Measurements from ENCODE around the gene KCTD17.
A peak's percentile ranks its signal among the peaks of the same experiment; 100 is the strongest.

Gene KCTD17

GRCh38 chr22:37047006-37047405, 4.5 kb upstream of the KCTD17 start:
- H3K4me1 ChIP-seq (ENCODE audit: control extremely low read depth in 1 of 4, control insufficient read depth in 4 of 4, insufficient read depth in 4 of 4, low read length in 3 of 4): peaks cover 0 to 11% (median 7%) of the 10 kb centered on the region in 4 experiments
- H3K4me3 ChIP-seq (ENCODE audit: control insufficient read depth in 1 of 7, extremely low read depth in 1 of 7, insufficient read depth in 4 of 7, low read depth in 2 of 7, low read length in 6 of 7): no peak overlapping the region
- peaks cover 0 to 2% (median 0%) of the 10 kb centered on the region in 5 experiments for H3K27me3 ChIP-seq (replicated peaks in 2 of 5; ENCODE audit: control insufficient read depth in 4 of 5, insufficient read depth in 5 of 5, low read length in 4 of 5)
- no peaks in the 10 kb centered on the region for H3K36me3 ChIP-seq (ENCODE audit: control insufficient read depth in 4 of 4, insufficient read depth in 4 of 4, low read length in 3 of 4)
- WGBS (ENCODE audit: insufficient coverage): 97% methylated on average over 7 of the region's 7 CpGs
- H3K9me3 ChIP-seq (ENCODE audit: control extremely low read depth in 1 of 5, control insufficient read depth in 4 of 5, insufficient read depth in 2 of 5, low read depth in 1 of 5, low read length in 4 of 5): no peaks in the 10 kb centered on the region
- H3K27ac ChIP-seq (ENCODE audit: insufficient read depth in 1 of 2, low read depth in 1 of 2, low read length in 2 of 2, poor library complexity in 1 of 2, severe bottlenecking in 2 of 2): no peak overlapping the region
- ChIA-PET POLR2A (no interaction called here), CTCF (interaction anchor here (0.7 to 5.0 kb wide), 4 partner anchors 17 to 153 kb away, joined by 3 to 17 read pairs (median 4); no protein-coding TSS in a partner anchor)
- DNase-seq: no peak

- H3K9me3 ChIP-seq (ENCODE audit: control extremely low read depth in 1 of 5, control insufficient read depth in 4 of 5, insufficient read depth in 2 of 5, low read depth in 1 of 5, low read length in 4 of 5): no peaks in the 10 kb centered on the region
- H3K27ac ChIP-seq (ENCODE audit: insufficient read depth in 1 of 2, low read depth in 1 of 2, low read length in 2 of 2, poor library complexity in 1 of 2, severe bottlenecking in 2 of 2): no peak overlapping the region
- ChIA-PET POLR2A (no interaction called here), CTCF (interaction anchor here (0.9 to 1.4 kb wide), 2 partner anchors 15 to 151 kb away, joined by 3 read pairs; no protein-coding TSS in a partner anchor)
- H3K4me1 ChIP-seq (ENCODE audit: control extremely low read depth in 1 of 4, control insufficient read depth in 4 of 4, insufficient read depth in 4 of 4, low read length in 3 of 4): peaks cover 0 to 16% (median 13%) of the 10 kb centered on the region in 4 experiments
- peaks cover 0 to 2% (median 0%) of the 10 kb centered on the region in 5 experiments for H3K27me3 ChIP-seq (replicated peaks in 2 of 5; ENCODE audit: control insufficient read depth in 4 of 5, insufficient read depth in 5 of 5, low read length in 4 of 5)
- H3K4me3 ChIP-seq (ENCODE audit: control insufficient read depth in 1 of 7, extremely low read depth in 1 of 7, insufficient read depth in 4 of 7, low read depth in 2 of 7, low read length in 6 of 7): no peak overlapping the region
- 100% methylated on average over 6 of the region's 6 CpGs for WGBS (ENCODE audit: insufficient coverage)
- DNase-seq: no peak
- H3K36me3 ChIP-seq (ENCODE audit: control insufficient read depth in 4 of 4, insufficient read depth in 4 of 4, low read length in 3 of 4): no peaks in the 10 kb centered on the region
These were observed 3.4 kb upstream of the KCTD17 start for GRCh38 chr22:37048133-37048532.

- H3K27ac ChIP-seq (ENCODE audit: insufficient read depth in 1 of 2, low read depth in 1 of 2, low read length in 2 of 2, poor library complexity in 1 of 2, severe bottlenecking in 2 of 2): no peak overlapping the region
- H3K27me3 ChIP-seq (replicated peaks in 2 of 5; ENCODE audit: control insufficient read depth in 4 of 5, insufficient read depth in 5 of 5, low read length in 4 of 5): peaks cover 0 to 2% (median 0%) of the 10 kb centered on the region in 5 experiments
- no peak for DNase-seq
- POLR2A ChIA-PET: interaction anchor here (0.6 kb wide), 1 partner anchor 779 kb away, joined by 3 read pairs; no protein-coding TSS in a partner anchor
- peaks cover 0 to 2% (median 0%) of the 10 kb centered on the region in 4 experiments for H3K36me3 ChIP-seq (ENCODE audit: control insufficient read depth in 4 of 4, insufficient read depth in 4 of 4, low read length in 3 of 4)
- H3K4me3 ChIP-seq (ENCODE audit: control insufficient read depth in 1 of 7, extremely low read depth in 1 of 7, insufficient read depth in 4 of 7, low read depth in 2 of 7, low read length in 6 of 7): no peak overlapping the region
- CTCF ChIA-PET: interaction anchor here (1.4 to 1.9 kb wide), 3 partner anchors 8 to 67 kb away, joined by 3 to 5 read pairs (median 3); no protein-coding TSS in a partner anchor
- no peaks in the 10 kb centered on the region for H3K9me3 ChIP-seq (ENCODE audit: control extremely low read depth in 1 of 5, control insufficient read depth in 4 of 5, insufficient read depth in 2 of 5, low read depth in 1 of 5, low read length in 4 of 5)
- 93% methylated on average over 2 of the region's 2 CpGs for WGBS (ENCODE audit: insufficient coverage)
- H3K4me1 ChIP-seq (ENCODE audit: control extremely low read depth in 1 of 4, control insufficient read depth in 4 of 4, insufficient read depth in 4 of 4, low read length in 3 of 4): peaks cover 0 to 14% (median 13%) of the 10 kb centered on the region in 4 experiments
These were observed 2.3 kb upstream of the KCTD17 start for GRCh38 chr22:37049224-37049623.

- Histone ChIP-seq H3K27ac (ENCODE audit: insufficient read depth in 1 of 2, low read depth in 1 of 2, low read length in 2 of 2, poor library complexity in 1 of 2, severe bottlenecking in 2 of 2) (no peak overlapping the region), H3K4me3 (ENCODE audit: control insufficient read depth in 1 of 7, extremely low read depth in 1 of 7, insufficient read depth in 4 of 7, low read depth in 2 of 7, low read length in 6 of 7) (no peak overlapping the region), H3K4me1 (ENCODE audit: control extremely low read depth in 1 of 4, control insufficient read depth in 4 of 4, insufficient read depth in 4 of 4, low read length in 3 of 4) (peaks cover 0 to 13% (median 10%) of the 10 kb centered on the region in 4 experiments), H3K9me3 (ENCODE audit: control extremely low read depth in 1 of 5, control insufficient read depth in 4 of 5, insufficient read depth in 2 of 5, low read depth in 1 of 5, low read length in 4 of 5) (no peaks in the 10 kb centered on the region), H3K36me3 (ENCODE audit: control insufficient read depth in 4 of 4, insufficient read depth in 4 of 4, low read length in 3 of 4) (peaks cover 0 to 7% (median 0%) of the 10 kb centered on the region in 4 experiments), H3K27me3 (replicated peaks in 2 of 5; ENCODE audit: control insufficient read depth in 4 of 5, insufficient read depth in 5 of 5, low read length in 4 of 5) (no peaks in the 10 kb centered on the region)
- 73% methylated on average over 2 of the region's 6 CpGs for WGBS (ENCODE audit: insufficient coverage)
- POLR2A ChIA-PET: no interaction called here
- CTCF ChIA-PET: no interaction called here
- DNase-seq: no peak
These were observed 629 bp upstream of the KCTD17 start for GRCh38 chr22:37050913-37051312.

- ChIA-PET CTCF (interaction anchor here (1.2 kb wide), 1 partner anchor 32 kb away, joined by 3 read pairs; no protein-coding TSS in a partner anchor), POLR2A (no interaction called here)
- 95% methylated on average over 25 of the region's 25 CpGs for WGBS (ENCODE audit: insufficient coverage)
- no peaks in the 10 kb centered on the region for H3K27me3 ChIP-seq (replicated peaks in 2 of 5; ENCODE audit: control insufficient read depth in 4 of 5, insufficient read depth in 5 of 5, low read length in 4 of 5)
- H3K27ac ChIP-seq (ENCODE audit: insufficient read depth in 1 of 2, low read depth in 1 of 2, low read length in 2 of 2, poor library complexity in 1 of 2, severe bottlenecking in 2 of 2): no peak overlapping the region
- peaks cover 0 to 13% (median 10%) of the 10 kb centered on the region in 4 experiments for H3K4me1 ChIP-seq (ENCODE audit: control extremely low read depth in 1 of 4, control insufficient read depth in 4 of 4, insufficient read depth in 4 of 4, low read length in 3 of 4)
- peak overlapping the region in 4 of 7 experiments; percentile 65 to 80 (median 74) for H3K4me3 ChIP-seq (ENCODE audit: control insufficient read depth in 1 of 7, extremely low read depth in 1 of 7, insufficient read depth in 4 of 7, low read depth in 2 of 7, low read length in 6 of 7)
- no peak for DNase-seq
- H3K36me3 ChIP-seq (ENCODE audit: control insufficient read depth in 4 of 4, insufficient read depth in 4 of 4, low read length in 3 of 4): peaks cover 0 to 21% (median 3%) of the 10 kb centered on the region in 4 experiments
- no peaks in the 10 kb centered on the region for H3K9me3 ChIP-seq (ENCODE audit: control extremely low read depth in 1 of 5, control insufficient read depth in 4 of 5, insufficient read depth in 2 of 5, low read depth in 1 of 5, low read length in 4 of 5)
These were observed 1.1 kb downstream of the KCTD17 start for GRCh38 chr22:37052386-37053309.

GRCh38 chr22:37053310-37054055, 1.9 kb downstream of the KCTD17 start:
- H3K36me3 ChIP-seq (ENCODE audit: control insufficient read depth in 4 of 4, insufficient read depth in 4 of 4, low read length in 3 of 4): peaks cover 0 to 26% (median 4%) of the 10 kb centered on the region in 4 experiments
- H3K9me3 ChIP-seq (ENCODE audit: control extremely low read depth in 1 of 5, control insufficient read depth in 4 of 5, insufficient read depth in 2 of 5, low read depth in 1 of 5, low read length in 4 of 5): no peaks in the 10 kb centered on the region
- DNase-seq: no peak
- H3K4me1 ChIP-seq (ENCODE audit: control extremely low read depth in 1 of 4, control insufficient read depth in 4 of 4, insufficient read depth in 4 of 4, low read length in 3 of 4): peaks cover 0 to 13% (median 10%) of the 10 kb centered on the region in 4 experiments
- H3K4me3 ChIP-seq (ENCODE audit: control insufficient read depth in 1 of 7, extremely low read depth in 1 of 7, insufficient read depth in 4 of 7, low read depth in 2 of 7, low read length in 6 of 7): no peak overlapping the region
- POLR2A ChIA-PET: no interaction called here
- 94% methylated on average over 14 of the region's 16 CpGs for WGBS (ENCODE audit: insufficient coverage)
- no peak overlapping the region for H3K27ac ChIP-seq (ENCODE audit: insufficient read depth in 1 of 2, low read depth in 1 of 2, low read length in 2 of 2, poor library complexity in 1 of 2, severe bottlenecking in 2 of 2)
- CTCF ChIA-PET: interaction anchor here (0.7 kb wide), 1 partner anchor 9 kb away, joined by 3 read pairs; no protein-coding TSS in a partner anchor
- no peaks in the 10 kb centered on the region for H3K27me3 ChIP-seq (replicated peaks in 2 of 5; ENCODE audit: control insufficient read depth in 4 of 5, insufficient read depth in 5 of 5, low read length in 4 of 5)
